CD8-positive, alpha-beta memory T cell (primary cell): ENCODE data around the gene MRPL47. TPM values are rescaled to one million over a fixed set of nuclear protein-coding genes. Genes with fewer than 3 reads are reported as not detected.

Experiments
- CTCF ChIA-PET: fragments of 350-600 bp; sonication (Branson Sonifier 250); formaldehyde crosslinking; loops from one replicate; lab custom pipeline; 2021; ENCODE audit warnings: antibody characterized with exemption; lab: Charles Lee
- POLR2A ChIA-PET: fragments of 350-600 bp; sonication (Branson Sonifier 250); formaldehyde crosslinking; loops from one replicate; lab custom pipeline; 2021; ENCODE audit warnings: antibody characterized with exemption; lab: Charles Lee
- DNase-seq, 5 donors: peaks; one replicate each; pipeline versions ENCODE4 v3.0.0 to v3.0.0-alpha.2; 2020 to 2022; ENCODE audit warnings: mixed read lengths in 1 of 5
- H3K27ac ChIP-seq: one replicate; pipeline ENCODE4 v1.7.0; 2013; ENCODE audit warnings: low read depth, mild to moderate bottlenecking, low read length, moderate library complexity
- H3K27me3 ChIP-seq: 2 replicates; pipeline ENCODE4 v1.7.0; 2013; ENCODE audit warnings: low read length, mild to moderate bottlenecking; ENCODE audit not compliant: insufficient read depth, poor library complexity, severe bottlenecking
- H3K36me3 ChIP-seq: 2 replicates; pipeline ENCODE4 v1.7.0; 2013; ENCODE audit warnings: mild to moderate bottlenecking, low read length, moderate library complexity; ENCODE audit not compliant: insufficient read depth
- H3K4me1 ChIP-seq: 2 replicates; pipeline ENCODE4 v1.7.0; 2013; ENCODE audit warnings: mild to moderate bottlenecking, low read length, moderate library complexity; ENCODE audit not compliant: insufficient read depth
- H3K4me3 ChIP-seq: 2 replicates; pipeline ENCODE4 v1.7.0; 2013; ENCODE audit warnings: mild to moderate bottlenecking, low read length
- H3K9me3 ChIP-seq: 2 replicates; pipeline ENCODE4 v1.7.0; 2013; ENCODE audit warnings: mild to moderate bottlenecking, low read length
- H3K27ac Mint-ChIP-seq, 8 donors: one replicate each; pipeline ENCODE4 v1.8.0; 2020 to 2021; ENCODE audit warnings: mixed read lengths in 8 of 8, mild to moderate bottlenecking in 6 of 8, inconsistent platforms in 3 of 8, moderate library complexity in 3 of 8
- H3K27me3 Mint-ChIP-seq, 2 donors: one replicate each; pipeline ENCODE4 v1.8.0; 2020 to 2021; ENCODE audit warnings: mixed read lengths in 2 of 2, mild to moderate bottlenecking in 1 of 2, moderate library complexity in 1 of 2
- H3K36me3 Mint-ChIP-seq, 3 donors: one replicate each; pipeline ENCODE4 v1.8.0; 2020 to 2021; ENCODE audit warnings: mixed read lengths in 3 of 3, inconsistent platforms in 1 of 3, mild to moderate bottlenecking in 1 of 3
- H3K4me1 Mint-ChIP-seq, 3 donors: one replicate each; pipeline ENCODE4 v1.8.0; 2020 to 2021; ENCODE audit warnings: mixed read lengths in 3 of 3, inconsistent platforms in 1 of 3, mild to moderate bottlenecking in 1 of 3
- H3K4me3 Mint-ChIP-seq, 7 donors: one replicate each; pipeline ENCODE4 v1.8.0; 2020 to 2021; ENCODE audit warnings: mixed read lengths in 7 of 7, mild to moderate bottlenecking in 6 of 7, moderate library complexity in 4 of 7, inconsistent platforms in 2 of 7
- H3K9me3 Mint-ChIP-seq, 5 donors: one replicate each; pipeline ENCODE4 v1.8.0; 2020 to 2022; ENCODE audit warnings: mixed read lengths in 5 of 5, mild to moderate bottlenecking in 3 of 5, moderate library complexity in 2 of 5, inconsistent platforms in 1 of 5
- polyA plus RNA-seq: library from polyadenylated mRNA; unstranded; fragments of 300-500 nt; fragmentation: Illumina TruSeq; gene quantifications from one replicate; pipeline ENCODE4 v1.2.3, GENCODE V29; 2021
- total RNA-seq, 2 experiments: library from RNA; stranded (reverse); gene quantifications; one replicate each; pipeline ENCODE4 v1.2.3, GENCODE V29; 2021

The MRPL47 gene
- total and polyA plus RNA-seq, 3 experiments from 2014 or later, result 51.7 to 73.0 (median 68.5) TPM

GRCh38 chr3:179642871-179643270, 38.4 kb upstream of the MRPL47 start:
- Histone ChIP-seq H3K27ac (no peak overlapping the region), H3K4me1 (no peaks in the 10 kb centered on the region), H3K27me3 (no peaks in the 10 kb centered on the region), H3K36me3 (no peaks in the 10 kb centered on the region), H3K9me3 (no peaks in the 10 kb centered on the region), H3K4me3 (no peak overlapping the region)
- Mint-ChIP-seq H3K4me3 (no peak overlapping the region), H3K27me3 (peaks cover 0 to 1% of the 10 kb centered on the region in 2 donors), H3K36me3 (peaks cover 0 to 3% (median 0%) of the 10 kb centered on the region in 3 donors), H3K27ac (no peak overlapping the region), H3K9me3 (no peaks in the 10 kb centered on the region), H3K4me1 (no peaks in the 10 kb centered on the region)
- no peak for DNase-seq
- CTCF ChIA-PET, result interaction anchor here (1.2 kb wide), 1 partner anchor 9 kb away, joined by 3 read pairs; no protein-coding TSS in a partner anchor
- POLR2A ChIA-PET, result no interaction called here

GRCh38 chr3:179640469-179640868, 36.0 kb upstream of the MRPL47 start:
- CTCF ChIA-PET, result no interaction called here
- H3K36me3 Mint-ChIP-seq, result peaks cover 0 to 3% (median 0%) of the 10 kb centered on the region in 3 donors

GRCh38 chr3:179630753-179631451, 26.5 kb upstream of the MRPL47 start:
- no peaks in the 10 kb centered on the region for H3K4me1 ChIP-seq
- H3K36me3 Mint-ChIP-seq, result peaks cover 0 to 3% (median 2%) of the 10 kb centered on the region in 3 donors
- CTCF ChIA-PET, result no interaction called here

More at GRCh38 chr3:179640469-179640868, 36.0 kb upstream of the MRPL47 start:
- Histone ChIP-seq H3K27ac (no peak overlapping the region), H3K36me3 (no peaks in the 10 kb centered on the region), H3K4me3 (no peak overlapping the region), H3K9me3 (no peaks in the 10 kb centered on the region), H3K27me3 (no peaks in the 10 kb centered on the region), H3K4me1 (no peaks in the 10 kb centered on the region)
- H3K4me1 Mint-ChIP-seq, result no peaks in the 10 kb centered on the region
- POLR2A ChIA-PET, result no interaction called here
- H3K4me3 Mint-ChIP-seq, result no peak overlapping the region
- H3K27me3 Mint-ChIP-seq, result no peaks in the 10 kb centered on the region
- no peaks in the 10 kb centered on the region for H3K9me3 Mint-ChIP-seq
- DNase-seq, result no peak
- H3K27ac Mint-ChIP-seq, result no peak overlapping the region

GRCh38 chr3:179624451-179624850, 20.0 kb upstream of the MRPL47 start:
- H3K4me1 Mint-ChIP-seq, result peaks cover 0 to 7% (median 0%) of the 10 kb centered on the region in 3 donors
- POLR2A ChIA-PET, result no interaction called here
- no peak for DNase-seq
- H3K9me3 Mint-ChIP-seq, result no peaks in the 10 kb centered on the region
- no peak overlapping the region for H3K4me3 Mint-ChIP-seq
- H3K4me1 ChIP-seq, result no peaks in the 10 kb centered on the region
- CTCF ChIA-PET, result interaction anchor here (0.7 kb wide), 1 partner anchor 235 kb away, joined by 4 read pairs; no protein-coding TSS in a partner anchor
- H3K36me3 Mint-ChIP-seq, result peaks cover 13 to 52% (median 20%) of the 10 kb centered on the region in 3 donors
- no peak overlapping the region for H3K4me3 ChIP-seq
- H3K27ac Mint-ChIP-seq, result no peak overlapping the region
- no peaks in the 10 kb centered on the region for H3K27me3 Mint-ChIP-seq
- H3K36me3 ChIP-seq, result peaks cover 13% of the 10 kb centered on the region
- H3K27me3 ChIP-seq, result no peaks in the 10 kb centered on the region
- H3K9me3 ChIP-seq, result no peaks in the 10 kb centered on the region
- H3K27ac ChIP-seq, result no peak overlapping the region

More at GRCh38 chr3:179630753-179631451, 26.5 kb upstream of the MRPL47 start:
- H3K27me3 ChIP-seq, result no peaks in the 10 kb centered on the region
- POLR2A ChIA-PET, result no interaction called here
- H3K27ac ChIP-seq, result no peak overlapping the region
- Mint-ChIP-seq H3K27ac (no peak overlapping the region), H3K4me1 (no peaks in the 10 kb centered on the region), H3K27me3 (no peaks in the 10 kb centered on the region), H3K4me3 (no peak overlapping the region), H3K9me3 (no peaks in the 10 kb centered on the region)
- no peak for DNase-seq
- no peak overlapping the region for H3K4me3 ChIP-seq
- no peaks in the 10 kb centered on the region for H3K9me3 ChIP-seq
- no peaks in the 10 kb centered on the region for H3K36me3 ChIP-seq

GRCh38 chr3:179622023-179622422, 17.6 kb upstream of the MRPL47 start:
- Mint-ChIP-seq H3K9me3 (no peaks in the 10 kb centered on the region), H3K4me3 (no peak overlapping the region), H3K4me1 (peaks cover 0 to 7% (median 0%) of the 10 kb centered on the region in 3 donors), H3K36me3 (peaks cover 13 to 71% (median 18%) of the 10 kb centered on the region in 3 donors), H3K27me3 (no peaks in the 10 kb centered on the region), H3K27ac (no peak overlapping the region)
- CTCF ChIA-PET, result no interaction called here
- no peak overlapping the region for H3K4me3 ChIP-seq
- no peaks in the 10 kb centered on the region for H3K9me3 ChIP-seq
- DNase-seq, result no peak
- no peaks in the 10 kb centered on the region for H3K27me3 ChIP-seq
- no peak overlapping the region for H3K27ac ChIP-seq
- H3K4me1 ChIP-seq, result no peaks in the 10 kb centered on the region
- H3K36me3 ChIP-seq, result peaks cover 13% of the 10 kb centered on the region
- POLR2A ChIA-PET, result interaction anchor here (0.6 kb wide), 1 partner anchor 144 kb away, joined by 3 read pairs; no protein-coding TSS in a partner anchor

GRCh38 chr3:179615458-179616173, 11.2 kb upstream of the MRPL47 start:
- Histone ChIP-seq H3K27me3 (no peaks in the 10 kb centered on the region), H3K9me3 (no peaks in the 10 kb centered on the region), H3K4me1 (no peaks in the 10 kb centered on the region), H3K36me3 (no peaks in the 10 kb centered on the region), H3K4me3 (no peak overlapping the region), H3K27ac (no peak overlapping the region)
- DNase-seq, result no peak
- POLR2A ChIA-PET, result no interaction called here
- Mint-ChIP-seq H3K27me3 (no peaks in the 10 kb centered on the region), H3K4me3 (no peak overlapping the region), H3K9me3 (no peaks in the 10 kb centered on the region), H3K27ac (peak overlapping the region in 1 of 8 donors; percentile 54), H3K36me3 (peaks cover 6 to 49% (median 8%) of the 10 kb centered on the region in 3 donors), H3K4me1 (peaks cover 6 to 16% (median 14%) of the 10 kb centered on the region in 3 donors)
- CTCF ChIA-PET, result interaction anchor here (0.5 kb wide), 1 partner anchor 61 kb away, joined by 3 read pairs; no protein-coding TSS in a partner anchor

GRCh38 chr3:179613807-179614206, 9.4 kb upstream of the MRPL47 start:
- POLR2A ChIA-PET, result no interaction called here

GRCh38 chr3:179610066-179610465, 5.6 kb upstream of the MRPL47 start:
- H3K27ac ChIP-seq, result no peak overlapping the region
- peaks cover 32 to 52% (median 43%) of the 10 kb centered on the region in 3 donors for H3K4me1 Mint-ChIP-seq
- peaks cover 16% of the 10 kb centered on the region for H3K4me1 ChIP-seq
- H3K27ac Mint-ChIP-seq, result peak overlapping the region in 1 of 8 donors; percentile 76
- no peak for DNase-seq
- no peaks in the 10 kb centered on the region for H3K36me3 ChIP-seq
- no peaks in the 10 kb centered on the region for H3K9me3 Mint-ChIP-seq
- no peaks in the 10 kb centered on the region for H3K27me3 ChIP-seq
- H3K9me3 ChIP-seq, result no peaks in the 10 kb centered on the region
- no peaks in the 10 kb centered on the region for H3K27me3 Mint-ChIP-seq
- ChIA-PET POLR2A (no interaction called here), CTCF (no interaction called here)
- no peak overlapping the region for H3K4me3 Mint-ChIP-seq
- peaks cover 5 to 30% (median 6%) of the 10 kb centered on the region in 3 donors for H3K36me3 Mint-ChIP-seq
- H3K4me3 ChIP-seq, result no peak overlapping the region

More at GRCh38 chr3:179613807-179614206, 9.4 kb upstream of the MRPL47 start:
- Histone ChIP-seq H3K27ac (no peak overlapping the region), H3K36me3 (no peaks in the 10 kb centered on the region), H3K9me3 (no peaks in the 10 kb centered on the region), H3K27me3 (no peaks in the 10 kb centered on the region), H3K4me3 (no peak overlapping the region), H3K4me1 (peaks cover 8% of the 10 kb centered on the region)
- no peak overlapping the region for H3K4me3 Mint-ChIP-seq
- CTCF ChIA-PET, result no interaction called here
- H3K27me3 Mint-ChIP-seq, result no peaks in the 10 kb centered on the region
- peaks cover 15 to 25% (median 24%) of the 10 kb centered on the region in 3 donors for H3K4me1 Mint-ChIP-seq
- no peak overlapping the region for H3K27ac Mint-ChIP-seq
- no peaks in the 10 kb centered on the region for H3K9me3 Mint-ChIP-seq
- peaks cover 5 to 42% (median 6%) of the 10 kb centered on the region in 3 donors for H3K36me3 Mint-ChIP-seq
- DNase-seq, result no peak
